HEK293 (cell line): ENCODE data around the gene RGL4.

Experiments
- CTCF ChIA-PET: fragments of 350-600 bp; formaldehyde crosslinking; extraction: SDS; loops from one replicate; lab custom pipeline; 2021; ENCODE audit warnings: antibody characterized with exemption; lab: Yijun Ruan, JAX
- POLR2A ChIA-PET: fragments of 300-600 bp; formaldehyde crosslinking; extraction: SDS; loops from one replicate; lab custom pipeline; 2020; ENCODE audit warnings: antibody characterized with exemption, inconsistent platforms; lab: Yijun Ruan, JAX
- H3K27ac ChIP-seq: fragments of 200-500 bp; sonication (Bioruptor generic); 2 replicates; pipeline ENCODE4 v1.5.1; 2014; ENCODE audit warnings: low read depth, low read length, control low read depth, inconsistent platforms; ENCODE audit errors: extremely low read depth
- H3K36me3 ChIP-seq, 2 experiments: fragments of 200-500 bp in 1 of 2; sonication (Bioruptor generic) in 1 of 2; 1 replicate in 1 of 2; 2 replicates in 1 of 2; pipeline ENCODE4 v1.5.1; 2014 to 2017; ENCODE audit warnings: inconsistent platforms in 2 of 2, low read length in 2 of 2; ENCODE audit not compliant: control insufficient read depth in 2 of 2, insufficient read depth in 1 of 2
- H3K4me1 ChIP-seq: fragments of 200-500 bp; sonication (Bioruptor generic); 2 replicates; pipeline ENCODE4 v1.5.1; 2014; ENCODE audit warnings: mild to moderate bottlenecking, low read length, inconsistent platforms; ENCODE audit not compliant: control insufficient read depth, insufficient read depth
- H3K4me3 ChIP-seq: 2 replicates; pipeline ENCODE4 v1.5.1; 2011; ENCODE audit warnings: low read depth, mild to moderate bottlenecking, control low read depth, low read length, moderate library complexity
- H3K9me3 ChIP-seq: fragments of 200-500 bp; sonication (Bioruptor generic); 2 replicates; pipeline ENCODE4 v1.5.1; 2014; ENCODE audit warnings: low read depth, low read length, inconsistent platforms; ENCODE audit not compliant: control insufficient read depth, insufficient read depth
- KLF8 ChIP-seq: fragments of 450-650 bp; formaldehyde crosslinking; IDR thresholded peaks from 2 replicates; pipeline ENCODE4 v1.5.1; 2016; ENCODE audit warnings: missing biosample characterization, missing genetic modification characterization
- OVOL3 ChIP-seq: fragments of 450-650 bp; formaldehyde crosslinking; IDR thresholded peaks from 2 replicates; pipeline ENCODE4 v1.5.1; 2016; ENCODE audit warnings: missing biosample characterization, missing genetic modification characterization
- SALL2 ChIP-seq: fragments of 450-650 bp; formaldehyde crosslinking; IDR thresholded peaks from 2 replicates; pipeline ENCODE4 v1.5.0; 2017; ENCODE audit warnings: missing biosample characterization, mild to moderate bottlenecking, missing genetic modification characterization, borderline replicate concordance
- ZBTB48 ChIP-seq: fragments of 450-650 bp; formaldehyde crosslinking; IDR thresholded peaks from 2 replicates; pipeline ENCODE4 v1.5.1; 2016; ENCODE audit warnings: missing biosample characterization, missing genetic modification characterization
- ZNF157 ChIP-seq: fragments of 450-650 bp; formaldehyde crosslinking; IDR thresholded peaks from 2 replicates; pipeline ENCODE4 v1.5.1; 2016; ENCODE audit warnings: missing biosample characterization, missing genetic modification characterization
- ZNF174 ChIP-seq: fragments of 450-650 bp; formaldehyde crosslinking; IDR thresholded peaks from 2 replicates; pipeline ENCODE4 v1.5.0; 2017; ENCODE audit warnings: missing biosample characterization, mild to moderate bottlenecking, missing genetic modification characterization
- ZNF248 ChIP-seq: fragments of 450-650 bp; formaldehyde crosslinking; IDR thresholded peaks from 2 replicates; pipeline ENCODE4 v1.5.1; 2017; ENCODE audit warnings: missing biosample characterization, missing genetic modification characterization
- ZNF501 ChIP-seq: fragments of 450-650 bp; formaldehyde crosslinking; IDR thresholded peaks from 2 replicates; pipeline ENCODE4 v1.5.1; 2016; ENCODE audit warnings: missing biosample characterization, missing genetic modification characterization
- ZNF513 ChIP-seq: fragments of 450-650 bp; IDR thresholded peaks from 2 replicates; pipeline ENCODE4 v1.5.1; 2018; ENCODE audit warnings: missing biosample characterization, missing genetic modification characterization
- ZNF521 ChIP-seq: fragments of 450-650 bp; formaldehyde crosslinking; IDR thresholded peaks from 2 replicates; pipeline ENCODE4 v1.5.1; 2017; ENCODE audit warnings: missing biosample characterization, mild to moderate bottlenecking, missing genetic modification characterization
- ZNF544 ChIP-seq: fragments of 450-650 bp; formaldehyde crosslinking; IDR thresholded peaks from 2 replicates; pipeline ENCODE4 v1.5.0; 2017; ENCODE audit warnings: missing biosample characterization, missing genetic modification characterization
- ZNF548 ChIP-seq: fragments of 450-650 bp; formaldehyde crosslinking; IDR thresholded peaks from 2 replicates; pipeline ENCODE4 v1.5.1; 2016; ENCODE audit warnings: missing biosample characterization, missing genetic modification characterization
- ZNF558 ChIP-seq: fragments of 450-650 bp; formaldehyde crosslinking; IDR thresholded peaks from 2 replicates; pipeline ENCODE4 v1.5.1; 2016; ENCODE audit warnings: missing biosample characterization, missing genetic modification characterization
- ZNF610 ChIP-seq: fragments of 450-650 bp; formaldehyde crosslinking; IDR thresholded peaks from 2 replicates; pipeline ENCODE4 v1.5.1; 2016; ENCODE audit warnings: missing biosample characterization, missing genetic modification characterization, borderline replicate concordance
- ZNF791 ChIP-seq: fragments of 450-650 bp; formaldehyde crosslinking; IDR thresholded peaks from 2 replicates; pipeline ENCODE4 v1.5.1; 2016; ENCODE audit warnings: missing biosample characterization, missing genetic modification characterization
- ZNF843 ChIP-seq: fragments of 450-650 bp; formaldehyde crosslinking; IDR thresholded peaks from 2 replicates; pipeline ENCODE4 v1.5.1; 2016; ENCODE audit warnings: missing biosample characterization, missing genetic modification characterization
- ZSCAN5A ChIP-seq: fragments of 450-650 bp; formaldehyde crosslinking; IDR thresholded peaks from 2 replicates; pipeline ENCODE4 v1.5.1; 2016; ENCODE audit warnings: missing biosample characterization, missing genetic modification characterization
- TF ChIP-seq, protein P1 (sequence below): fragments of 450-650 bp; formaldehyde crosslinking; IDR thresholded peaks from 2 replicates; pipeline ENCODE4 v1.5.1; 2016; ENCODE audit warnings: missing biosample characterization, missing genetic modification characterization
- TF ChIP-seq, protein P2 (sequence below): fragments of 450-650 bp; formaldehyde crosslinking; IDR thresholded peaks from 2 replicates; pipeline ENCODE4 v1.5.1; 2016; ENCODE audit warnings: missing biosample characterization, missing genetic modification characterization
- TF ChIP-seq, protein P3 (sequence below): fragments of 450-650 bp; formaldehyde crosslinking; IDR thresholded peaks from 2 replicates; pipeline ENCODE4 v1.5.1; 2016; ENCODE audit warnings: missing biosample characterization, missing genetic modification characterization, low read depth

RGL4 gene

GRCh38 chr22:23678133-23678532 lies 12.7 kb upstream of the RGL4 start:
- ChIA-PET POLR2A (no interaction called here), CTCF (interaction anchor here (1.4 kb wide), 1 partner anchor 86 kb away, joined by 3 read pairs; no protein-coding TSS in a partner anchor)

More at GRCh38 chr22:23678133-23678532, 12.7 kb upstream of the RGL4 start:
- H3K4me1 ChIP-seq, result no peaks in the 10 kb centered on the region
- no peak for TF ChIP-seq KLF8 (tag by site-specific recombination)
- no peak for TF ChIP-seq ZNF513 (tag by site-specific recombination)
- TF ChIP-seq, protein P1, sequence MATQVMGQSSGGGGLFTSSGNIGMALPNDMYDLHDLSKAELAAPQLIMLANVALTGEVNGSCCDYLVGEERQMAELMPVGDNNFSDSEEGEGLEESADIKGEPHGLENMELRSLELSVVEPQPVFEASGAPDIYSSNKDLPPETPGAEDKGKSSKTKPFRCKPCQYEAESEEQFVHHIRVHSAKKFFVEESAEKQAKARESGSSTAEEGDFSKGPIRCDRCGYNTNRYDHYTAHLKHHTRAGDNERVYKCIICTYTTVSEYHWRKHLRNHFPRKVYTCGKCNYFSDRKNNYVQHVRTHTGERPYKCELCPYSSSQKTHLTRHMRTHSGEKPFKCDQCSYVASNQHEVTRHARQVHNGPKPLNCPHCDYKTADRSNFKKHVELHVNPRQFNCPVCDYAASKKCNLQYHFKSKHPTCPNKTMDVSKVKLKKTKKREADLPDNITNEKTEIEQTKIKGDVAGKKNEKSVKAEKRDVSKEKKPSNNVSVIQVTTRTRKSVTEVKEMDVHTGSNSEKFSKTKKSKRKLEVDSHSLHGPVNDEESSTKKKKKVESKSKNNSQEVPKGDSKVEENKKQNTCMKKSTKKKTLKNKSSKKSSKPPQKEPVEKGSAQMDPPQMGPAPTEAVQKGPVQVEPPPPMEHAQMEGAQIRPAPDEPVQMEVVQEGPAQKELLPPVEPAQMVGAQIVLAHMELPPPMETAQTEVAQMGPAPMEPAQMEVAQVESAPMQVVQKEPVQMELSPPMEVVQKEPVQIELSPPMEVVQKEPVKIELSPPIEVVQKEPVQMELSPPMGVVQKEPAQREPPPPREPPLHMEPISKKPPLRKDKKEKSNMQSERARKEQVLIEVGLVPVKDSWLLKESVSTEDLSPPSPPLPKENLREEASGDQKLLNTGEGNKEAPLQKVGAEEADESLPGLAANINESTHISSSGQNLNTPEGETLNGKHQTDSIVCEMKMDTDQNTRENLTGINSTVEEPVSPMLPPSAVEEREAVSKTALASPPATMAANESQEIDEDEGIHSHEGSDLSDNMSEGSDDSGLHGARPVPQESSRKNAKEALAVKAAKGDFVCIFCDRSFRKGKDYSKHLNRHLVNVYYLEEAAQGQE (tag by site-specific recombination), result no peak
- no peak for TF ChIP-seq ZNF843 (tag by site-specific recombination)
- TF ChIP-seq SALL2, result no peak
- TF ChIP-seq ZSCAN5A (tag by site-specific recombination), result no peak
- no peak for TF ChIP-seq ZNF157
- TF ChIP-seq ZNF174 (tag by site-specific recombination), result no peak
- TF ChIP-seq, protein P2, sequence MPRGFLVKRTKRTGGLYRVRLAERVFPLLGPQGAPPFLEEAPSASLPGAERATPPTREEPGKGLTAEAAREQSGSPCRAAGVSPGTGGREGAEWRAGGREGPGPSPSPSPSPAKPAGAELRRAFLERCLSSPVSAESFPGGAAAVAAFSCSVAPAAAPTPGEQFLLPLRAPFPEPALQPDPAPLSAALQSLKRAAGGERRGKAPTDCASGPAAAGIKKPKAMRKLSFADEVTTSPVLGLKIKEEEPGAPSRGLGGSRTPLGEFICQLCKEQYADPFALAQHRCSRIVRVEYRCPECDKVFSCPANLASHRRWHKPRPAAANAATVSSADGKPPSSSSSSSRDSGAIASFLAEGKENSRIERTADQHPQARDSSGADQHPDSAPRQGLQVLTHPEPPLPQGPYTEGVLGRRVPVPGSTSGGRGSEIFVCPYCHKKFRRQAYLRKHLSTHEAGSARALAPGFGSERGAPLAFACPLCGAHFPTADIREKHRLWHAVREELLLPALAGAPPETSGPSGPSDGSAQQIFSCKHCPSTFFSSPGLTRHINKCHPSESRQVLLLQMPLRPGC, result no peak
- no peak for TF ChIP-seq OVOL3 (tag by site-specific recombination)
- no peak for TF ChIP-seq ZNF544 (tag by site-specific recombination)
- no peak for TF ChIP-seq ZNF610 (tag by site-specific recombination)
- TF ChIP-seq ZNF548 (tag by site-specific recombination), result no peak
- no peak for TF ChIP-seq ZNF558 (tag by site-specific recombination)
- TF ChIP-seq, protein P3, sequence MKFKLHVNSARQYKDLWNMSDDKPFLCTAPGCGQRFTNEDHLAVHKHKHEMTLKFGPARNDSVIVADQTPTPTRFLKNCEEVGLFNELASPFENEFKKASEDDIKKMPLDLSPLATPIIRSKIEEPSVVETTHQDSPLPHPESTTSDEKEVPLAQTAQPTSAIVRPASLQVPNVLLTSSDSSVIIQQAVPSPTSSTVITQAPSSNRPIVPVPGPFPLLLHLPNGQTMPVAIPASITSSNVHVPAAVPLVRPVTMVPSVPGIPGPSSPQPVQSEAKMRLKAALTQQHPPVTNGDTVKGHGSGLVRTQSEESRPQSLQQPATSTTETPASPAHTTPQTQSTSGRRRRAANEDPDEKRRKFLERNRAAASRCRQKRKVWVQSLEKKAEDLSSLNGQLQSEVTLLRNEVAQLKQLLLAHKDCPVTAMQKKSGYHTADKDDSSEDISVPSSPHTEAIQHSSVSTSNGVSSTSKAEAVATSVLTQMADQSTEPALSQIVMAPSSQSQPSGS (tag by site-specific recombination), result no peak
- no peak for TF ChIP-seq ZNF521 (tag by site-specific recombination)
- TF ChIP-seq ZBTB48 (tag by site-specific recombination), result no peak
- TF ChIP-seq ZNF501 (tag by site-specific recombination), result no peak
- TF ChIP-seq ZNF248, result no peak
- TF ChIP-seq ZNF791 (tag by site-specific recombination), result no peak
- no peak overlapping the region for H3K27ac ChIP-seq
- no peak overlapping the region for H3K4me3 ChIP-seq
- peaks cover 4 to 58% of the 10 kb centered on the region in 2 experiments; a peak in 2 of 3 replicates for H3K36me3 ChIP-seq
- no peaks in the 10 kb centered on the region for H3K9me3 ChIP-seq
